Smooth muscle cell (in vitro differentiated cells): ENCODE data around the gene P2RX1. TPM values are rescaled to one million over a fixed set of nuclear protein-coding genes. Genes with fewer than 3 reads are reported as not detected.

Source experiments
- DNase-seq: peaks from one replicate; lab custom pipeline; 2025; ENCODE audit not compliant: unreplicated experiment; lab: John Stamatoyannopoulos, UW
- H2AFZ ChIP-seq: fragments of 200-600 bp; sonication (generic); 2 replicates; pipeline ENCODE4 v1.6.0; 2016; ENCODE audit warnings: antibody characterized with exemption, low read depth, mild to moderate bottlenecking
- H3F3A ChIP-seq: fragments of 200-600 bp; sonication (generic); 2 replicates; pipeline ENCODE4 v1.6.0; 2017; ENCODE audit warnings: antibody characterized with exemption, low read depth
- H3K27ac ChIP-seq: fragments of 200-600 bp; sonication (generic); 2 replicates; pipeline ENCODE4 v1.5.1; 2016; ENCODE audit warnings: low read depth, mild to moderate bottlenecking
- H3K27me3 ChIP-seq: fragments of 200-600 bp; sonication (generic); 2 replicates; pipeline ENCODE4 v1.6.1; 2016; ENCODE audit warnings: low read depth, mild to moderate bottlenecking
- H3K36me3 ChIP-seq: fragments of 200-600 bp; sonication (generic); 2 replicates; pipeline ENCODE4 v1.5.1; 2016; ENCODE audit warnings: low read depth
- H3K4me1 ChIP-seq: fragments of 200-600 bp; sonication (generic); 2 replicates; pipeline ENCODE4 v1.5.1; 2016; ENCODE audit warnings: low read depth
- H3K4me2 ChIP-seq: fragments of 200-600 bp; sonication (generic); 2 replicates; pipeline ENCODE4 v1.6.0; 2016; ENCODE audit warnings: mild to moderate bottlenecking
- H3K4me3 ChIP-seq: fragments of 200-600 bp; sonication (generic); 2 replicates; pipeline ENCODE4 v1.5.1; 2016; ENCODE audit warnings: mild to moderate bottlenecking
- H3K79me2 ChIP-seq: fragments of 200-600 bp; sonication (generic); 2 replicates; pipeline ENCODE4 v1.6.0; 2016; ENCODE audit warnings: low read depth, mild to moderate bottlenecking
- H3K9ac ChIP-seq: fragments of 200-600 bp; sonication (generic); 2 replicates; pipeline ENCODE4 v1.6.0; 2016; ENCODE audit warnings: low read depth
- H3K9me3 ChIP-seq: fragments of 200-600 bp; sonication (generic); replicated peaks from 2 replicates; pipeline ENCODE4 v1.5.1; 2016; ENCODE audit warnings: low read depth
- H4K20me1 ChIP-seq: fragments of 200-600 bp; sonication (generic); 2 replicates; pipeline ENCODE4 v1.6.0; 2016; ENCODE audit warnings: low read depth
- CTCF ChIP-seq: fragments of 200-600 bp; sonication (generic); IDR thresholded peaks from 2 replicates; pipeline ENCODE4 v1.5.1; 2017; ENCODE audit warnings: borderline replicate concordance, mild to moderate bottlenecking, antibody characterized with exemption; ENCODE audit not compliant: insufficient read depth, poor library complexity, severe bottlenecking
- WGBS: methylation state at CpG from one replicate; pipeline ENCODE4 v1.1.7; 2016; ENCODE audit warnings: low lambda C conversion rate; 5-methylcytosine and 5-hydroxymethylcytosine counted together
- polyA plus RNA-seq: library from polyadenylated mRNA; unstranded; fragments of >200 nt; fragmentation: Nextera tagmentation; extraction: Ambion mirVana; gene quantifications from 2 replicates; pipeline ENCODE4 v1.2.1, GENCODE V29; 2016
- total RNA-seq: library from RNA; depleted of rRNA; stranded (reverse); fragments of >200 nt; gene quantifications from 2 replicates; pipeline ENCODE4 v1.2.3, GENCODE V29; 2014

The P2RX1 gene
- total and polyA plus RNA-seq, 2 experiments from 2014 or later, result 1.3 to 3.2 TPM

GRCh38 chr17:3910420-3911270 is 5.6 kb downstream of the P2RX1 start:
- Histone ChIP-seq H3K9me3 (no peaks in the 10 kb centered on the region), H3K4me3 (no peak overlapping the region), H3F3A (no peaks in the 10 kb centered on the region), H3K9ac (no peak overlapping the region), H3K4me2 (no peak overlapping the region), H3K27ac (no peak overlapping the region), H3K27me3 (no peaks in the 10 kb centered on the region), H3K4me1 (no peaks in the 10 kb centered on the region), H2AFZ (no peak overlapping the region), H3K79me2 (no peaks in the 10 kb centered on the region), H3K36me3 (no peaks in the 10 kb centered on the region), H4K20me1 (no peaks in the 10 kb centered on the region)
- WGBS, result 93% methylated on average over 11 of the region's 11 CpGs
- TF ChIP-seq CTCF, result no peak
- DNase-seq, result no peak

- H3K9ac ChIP-seq, result no peak overlapping the region
- no peak for DNase-seq
- H3K4me3 ChIP-seq, result no peak overlapping the region
- no peak overlapping the region for H3K27ac ChIP-seq
- no peaks in the 10 kb centered on the region for H3F3A ChIP-seq
- no peaks in the 10 kb centered on the region for H3K79me2 ChIP-seq
- no peak for TF ChIP-seq CTCF
- no peaks in the 10 kb centered on the region for H4K20me1 ChIP-seq
- H2AFZ ChIP-seq, result no peak overlapping the region
- H3K27me3 ChIP-seq, result no peaks in the 10 kb centered on the region
- H3K4me1 ChIP-seq, result no peaks in the 10 kb centered on the region
- 97% methylated on average over 12 of the region's 12 CpGs for WGBS
- H3K4me2 ChIP-seq, result no peak overlapping the region
- H3K9me3 ChIP-seq, result no peaks in the 10 kb centered on the region
- no peaks in the 10 kb centered on the region for H3K36me3 ChIP-seq
Measured at GRCh38 chr17:3909257-3909656, 7.0 kb downstream of the P2RX1 start.

- WGBS, result 84% methylated on average over 11 of the region's 11 CpGs
- Histone ChIP-seq H3K4me2 (no peak overlapping the region), H3K4me1 (no peaks in the 10 kb centered on the region), H3K79me2 (no peaks in the 10 kb centered on the region), H3K27me3 (no peaks in the 10 kb centered on the region), H3K27ac (no peak overlapping the region), H3K4me3 (no peak overlapping the region), H3F3A (no peaks in the 10 kb centered on the region), H3K9me3 (no peaks in the 10 kb centered on the region), H3K36me3 (no peaks in the 10 kb centered on the region), H2AFZ (no peak overlapping the region), H4K20me1 (no peaks in the 10 kb centered on the region), H3K9ac (no peak overlapping the region)
- DNase-seq, result no peak
- TF ChIP-seq CTCF, result no peak
Measured at GRCh38 chr17:3907483-3908216, 8.6 kb downstream of the P2RX1 start.
